MM.1S (cell line): ENCODE results near the gene DDX39A.

Experiments
- DNase-seq: peaks from one replicate; pipeline ENCODE4 v3.0.0-alpha.2; 2015
- H2AFZ ChIP-seq: fragments of 300-600 bp; sonication (generic); 2 replicates; pipeline ENCODE4 v1.6.0; 2016; ENCODE audit warnings: antibody characterized with exemption, low read length
- H3F3A ChIP-seq: fragments of 300-600 bp; sonication (generic); 2 replicates; pipeline ENCODE4 v1.6.1; 2016; ENCODE audit warnings: mild to moderate bottlenecking, antibody characterized with exemption, low read length, moderate library complexity, mixed read lengths; ENCODE audit not compliant: insufficient read depth
- H3K27ac ChIP-seq: fragments of 300-600 bp; sonication (generic); 2 replicates; pipeline ENCODE4 v1.5.1; 2016; ENCODE audit warnings: mild to moderate bottlenecking, low read length
- H3K27me3 ChIP-seq: fragments of 300-600 bp; sonication (generic); replicated peaks from 2 replicates; pipeline ENCODE4 v1.6.0; 2016; ENCODE audit warnings: low read length; ENCODE audit not compliant: insufficient read depth
- H3K36me3 ChIP-seq: fragments of 300-600 bp; sonication (generic); replicated peaks from 2 replicates; pipeline ENCODE4 v1.6.1; 2016; ENCODE audit warnings: mild to moderate bottlenecking, low read length, mixed read lengths; ENCODE audit not compliant: insufficient read depth
- H3K4me1 ChIP-seq: fragments of 300-600 bp; sonication (generic); 2 replicates; pipeline ENCODE4 v1.6.1; 2016; ENCODE audit warnings: low read length, mixed read lengths
- H3K4me2 ChIP-seq: fragments of 300-600 bp; sonication (generic); 2 replicates; pipeline ENCODE4 v1.6.0; 2016; ENCODE audit warnings: low read depth, low read length
- H3K4me3 ChIP-seq: fragments of 300-600 bp; sonication (generic); 2 replicates; pipeline ENCODE4 v1.5.1; 2016; ENCODE audit warnings: low read length, mixed read lengths
- H3K79me2 ChIP-seq: fragments of 300-600 bp; sonication (generic); 2 replicates; pipeline ENCODE4 v1.6.1; 2016; ENCODE audit warnings: mixed run types, low read length, mixed read lengths
- H3K9ac ChIP-seq: fragments of 300-600 bp; sonication (generic); 2 replicates; pipeline ENCODE4 v1.6.1; 2016; ENCODE audit warnings: low read length, mixed read lengths
- H3K9me2 ChIP-seq: fragments of 300-600 bp; sonication (generic); replicated peaks from 2 replicates; pipeline ENCODE4 v1.6.1; 2016; ENCODE audit warnings: mild to moderate bottlenecking, low read length, mixed read lengths; ENCODE audit not compliant: insufficient read depth
- H3K9me3 ChIP-seq: fragments of 300-600 bp; sonication (generic); replicated peaks from 2 replicates; pipeline ENCODE4 v1.6.1; 2016; ENCODE audit warnings: mild to moderate bottlenecking, low read length, mixed read lengths; ENCODE audit not compliant: insufficient read depth
- H4K20me1 ChIP-seq: fragments of 300-600 bp; sonication (generic); 2 replicates; pipeline ENCODE4 v1.6.1; 2016; ENCODE audit warnings: mild to moderate bottlenecking, low read length, moderate library complexity, mixed read lengths; ENCODE audit not compliant: insufficient read depth
- EZH2 ChIP-seq: fragments of 300-600 bp; sonication (generic); optimal IDR thresholded peaks from 2 replicates; pipeline ENCODE3; 2017; ENCODE audit warnings: low read depth, mild to moderate bottlenecking, antibody characterized with exemption, low read length, mixed read lengths
- EZH2phosphoT487 ChIP-seq: fragments of 300-600 bp; sonication (generic); IDR thresholded peaks from 2 replicates; pipeline ENCODE4 v1.6.1; 2018; ENCODE audit warnings: antibody characterized with exemption, low read length
- TF ChIP-seq, protein P1 (sequence below): fragments of 300-600 bp; sonication (generic); IDR thresholded peaks from 2 replicates; pipeline ENCODE4 v1.5.1; 2016; ENCODE audit warnings: antibody characterized with exemption, low read length, mixed read lengths

The DDX39A gene

DNA sequence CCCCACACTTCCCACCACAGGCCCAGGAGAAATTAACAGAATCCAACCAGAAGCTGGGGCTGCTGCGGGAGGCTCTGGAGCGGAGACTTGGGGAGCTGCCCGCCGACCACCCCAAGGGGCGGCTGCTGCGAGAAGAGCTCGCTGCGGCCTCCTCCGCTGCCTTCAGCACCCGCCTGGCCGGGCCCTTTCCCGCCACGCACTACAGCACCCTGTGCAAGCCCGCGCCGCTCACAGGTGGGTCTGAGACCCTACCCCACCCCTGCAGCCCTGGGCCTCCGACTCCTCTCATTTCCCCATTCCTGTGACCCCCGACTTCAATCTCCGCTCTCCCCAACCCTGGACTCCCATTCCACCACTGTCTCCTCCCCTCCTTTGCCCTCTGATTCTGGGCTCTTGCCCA is 31.7 kb upstream of the DDX39A start:
- no peak overlapping the region for H3K4me3 ChIP-seq
- no peaks in the 10 kb centered on the region for H3K4me1 ChIP-seq
- H3K36me3 ChIP-seq, result no peaks in the 10 kb centered on the region; the same call in 1 of the 2 replicates
- H3K27me3 ChIP-seq, result no peaks in the 10 kb centered on the region
- no peak overlapping the region for H3K9ac ChIP-seq
- no peaks in the 10 kb centered on the region for H3F3A ChIP-seq
- H3K4me2 ChIP-seq, result no peak overlapping the region
- H3K9me2 ChIP-seq, result no peaks in the 10 kb centered on the region
- H4K20me1 ChIP-seq, result no peaks in the 10 kb centered on the region
- no peaks in the 10 kb centered on the region for H3K9me3 ChIP-seq
- TF ChIP-seq EZH2phosphoT487 (no peak), EZH2 (no peak)
- TF ChIP-seq, protein P1, sequence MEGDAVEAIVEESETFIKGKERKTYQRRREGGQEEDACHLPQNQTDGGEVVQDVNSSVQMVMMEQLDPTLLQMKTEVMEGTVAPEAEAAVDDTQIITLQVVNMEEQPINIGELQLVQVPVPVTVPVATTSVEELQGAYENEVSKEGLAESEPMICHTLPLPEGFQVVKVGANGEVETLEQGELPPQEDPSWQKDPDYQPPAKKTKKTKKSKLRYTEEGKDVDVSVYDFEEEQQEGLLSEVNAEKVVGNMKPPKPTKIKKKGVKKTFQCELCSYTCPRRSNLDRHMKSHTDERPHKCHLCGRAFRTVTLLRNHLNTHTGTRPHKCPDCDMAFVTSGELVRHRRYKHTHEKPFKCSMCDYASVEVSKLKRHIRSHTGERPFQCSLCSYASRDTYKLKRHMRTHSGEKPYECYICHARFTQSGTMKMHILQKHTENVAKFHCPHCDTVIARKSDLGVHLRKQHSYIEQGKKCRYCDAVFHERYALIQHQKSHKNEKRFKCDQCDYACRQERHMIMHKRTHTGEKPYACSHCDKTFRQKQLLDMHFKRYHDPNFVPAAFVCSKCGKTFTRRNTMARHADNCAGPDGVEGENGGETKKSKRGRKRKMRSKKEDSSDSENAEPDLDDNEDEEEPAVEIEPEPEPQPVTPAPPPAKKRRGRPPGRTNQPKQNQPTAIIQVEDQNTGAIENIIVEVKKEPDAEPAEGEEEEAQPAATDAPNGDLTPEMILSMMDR, result no peak
- no peak overlapping the region for H3K27ac ChIP-seq
- H3K79me2 ChIP-seq, result no peaks in the 10 kb centered on the region
- H2AFZ ChIP-seq, result no peak overlapping the region
- no peak for DNase-seq

DNA sequence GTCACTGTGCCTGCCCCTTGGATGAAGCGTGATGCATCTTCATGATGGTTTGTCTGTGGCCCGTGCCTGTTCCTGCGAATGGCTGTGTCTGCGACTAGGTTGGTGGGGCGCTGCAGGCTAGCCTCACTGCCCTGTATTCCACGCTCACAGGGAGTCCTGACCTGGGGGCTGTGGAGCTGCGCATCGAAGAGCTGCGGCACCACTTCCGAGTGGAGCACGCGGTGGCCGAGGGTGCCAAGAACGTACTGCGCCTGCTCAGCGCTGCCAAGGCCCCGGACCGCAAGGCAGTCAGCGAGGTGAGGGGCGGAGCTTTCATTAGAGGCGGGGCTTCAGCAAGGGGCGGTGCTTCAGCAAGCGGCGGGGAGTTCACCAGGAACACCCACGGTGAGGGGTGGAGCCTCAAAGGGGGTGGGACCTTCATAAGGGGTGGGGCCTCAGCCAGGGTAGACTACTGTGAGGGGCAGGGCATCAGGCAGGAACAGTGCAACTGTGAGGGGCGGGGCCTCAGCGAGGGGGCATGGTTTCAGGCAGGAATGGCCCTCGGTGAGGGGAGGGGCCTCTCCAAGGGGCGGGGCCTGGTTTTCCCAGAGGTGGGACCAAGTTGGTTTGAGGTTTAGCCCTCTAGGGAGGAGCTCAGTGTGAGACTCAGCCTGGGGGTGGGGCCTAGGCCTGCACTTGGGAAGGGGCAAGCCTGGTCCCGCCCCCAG is 31.2 kb upstream of the DDX39A start:
- Histone ChIP-seq H3K4me2 (no peak overlapping the region), H3K27me3 (no peaks in the 10 kb centered on the region), H3K79me2 (no peaks in the 10 kb centered on the region)

DNA sequence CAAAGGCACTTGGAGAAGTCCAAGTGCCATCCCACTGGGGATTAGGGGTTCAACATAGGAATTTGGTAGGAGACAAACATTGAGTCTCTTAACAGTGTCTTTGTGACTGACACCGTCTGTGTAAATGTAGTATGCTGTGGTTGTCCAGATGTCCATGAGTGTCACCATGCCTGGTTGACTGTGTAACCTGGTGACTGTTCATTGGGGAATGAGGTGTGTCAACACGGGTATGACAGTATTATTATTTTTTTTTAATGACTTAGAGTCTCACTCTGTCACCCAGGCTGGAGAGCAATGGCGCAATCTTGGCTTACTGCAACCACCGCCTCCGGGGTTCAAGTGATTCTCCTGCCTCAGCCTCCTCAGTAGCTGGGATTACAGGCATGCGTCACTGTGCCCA is 30.2 kb upstream of the DDX39A start:
- Histone ChIP-seq H3K9me2 (no peaks in the 10 kb centered on the region), H3K27me3 (no peaks in the 10 kb centered on the region), H3K9me3 (no peaks in the 10 kb centered on the region), H3K9ac (no peak overlapping the region), H3K36me3 (no peaks in the 10 kb centered on the region; the same call in 1 of the 2 replicates), H3K4me3 (no peak overlapping the region), H3F3A (no peaks in the 10 kb centered on the region), H2AFZ (no peak overlapping the region), H3K79me2 (no peaks in the 10 kb centered on the region), H3K4me2 (no peak overlapping the region), H3K4me1 (no peaks in the 10 kb centered on the region), H3K27ac (no peak overlapping the region), H4K20me1 (no peaks in the 10 kb centered on the region)
- TF ChIP-seq, protein P1, result no peak
- TF ChIP-seq EZH2phosphoT487, result no peak
- no peak for TF ChIP-seq EZH2
- DNase-seq, result no peak

More for the DNA sequence above, 31.2 kb upstream of the DDX39A start:
- Histone ChIP-seq H3K9ac (no peak overlapping the region), H4K20me1 (no peaks in the 10 kb centered on the region), H3K36me3 (no peaks in the 10 kb centered on the region; the same call in 1 of the 2 replicates), H2AFZ (no peak overlapping the region), H3K9me2 (no peaks in the 10 kb centered on the region), H3K27ac (no peak overlapping the region), H3K9me3 (no peaks in the 10 kb centered on the region), H3K4me1 (no peaks in the 10 kb centered on the region), H3F3A (no peaks in the 10 kb centered on the region), H3K4me3 (no peak overlapping the region)
- TF ChIP-seq, protein P1, result no peak
- no peak for TF ChIP-seq EZH2
- no peak for TF ChIP-seq EZH2phosphoT487
- peak; percentile 31 for DNase-seq
